OCI-LY7 (cell line): ENCODE results near the gene PSKH1. TPM values are rescaled to one million over a fixed set of nuclear protein-coding genes. Genes with fewer than 3 reads are reported as not detected.

Experiments
- BruUV-seq: library from RNA; stranded (reverse); fragments of 400-500 nt; replicated peaks from 2 replicates; lab custom pipeline; 2021; lab: Mats Ljungman, UMichigan
- CTCF ChIA-PET: fragments of 300-600 bp; sonication (Branson Sonifier 250); formaldehyde crosslinking; loops from one replicate; lab custom pipeline; 2022; ENCODE audit warnings: antibody characterized with exemption; ENCODE audit not compliant: unreplicated experiment; lab: Charles Lee
- POLR2A ChIA-PET: fragments of 300-600 bp; sonication (Branson Sonifier 250); formaldehyde crosslinking; loops from one replicate; lab custom pipeline; 2022; ENCODE audit warnings: antibody characterized with exemption; lab: Charles Lee
- DNase-seq: peaks from one replicate; pipeline ENCODE4 v3.0.0-alpha.2; 2015; ENCODE audit warnings: low spot score
- H2AFZ ChIP-seq: fragments of 200-600 bp; sonication (generic), shearing (Covaris generic); 2 replicates; pipeline ENCODE4 v1.6.1; 2014; ENCODE audit warnings: mild to moderate bottlenecking, antibody characterized with exemption, low read length, moderate library complexity
- H3K27ac ChIP-seq: fragments of 200-600 bp; sonication (generic); 2 replicates; pipeline ENCODE4 v1.5.1; 2014; ENCODE audit warnings: mixed run types, low read depth, mild to moderate bottlenecking, moderate library complexity, low read length, inconsistent platforms; ENCODE audit not compliant: poor library complexity, severe bottlenecking
- H3K36me3 ChIP-seq: fragments of 200-600 bp; sonication (generic); 2 replicates; pipeline ENCODE4 v1.6.1; 2014; ENCODE audit warnings: mild to moderate bottlenecking, antibody characterized with exemption, low read length, moderate library complexity, mixed read lengths; ENCODE audit not compliant: insufficient read depth
- H3K4me1 ChIP-seq: fragments of 200-600 bp; sonication (generic); 2 replicates; pipeline ENCODE4 v1.5.1; 2014; ENCODE audit warnings: mild to moderate bottlenecking, low read length; ENCODE audit not compliant: insufficient read depth, poor library complexity, severe bottlenecking
- H3K4me2 ChIP-seq: fragments of 200-600 bp; sonication (generic); 2 replicates; pipeline ENCODE4 v1.6.1; 2014; ENCODE audit warnings: mild to moderate bottlenecking, low read length
- H3K4me3 ChIP-seq: fragments of 200-600 bp; sonication (generic); 2 replicates; pipeline ENCODE4 v1.5.1; 2014; ENCODE audit warnings: mild to moderate bottlenecking, low read depth, low read length; ENCODE audit not compliant: poor library complexity, severe bottlenecking
- H3K79me2 ChIP-seq: fragments of 200-600 bp; sonication (generic); 2 replicates; pipeline ENCODE4 v1.6.1; 2016; ENCODE audit warnings: low read depth, mild to moderate bottlenecking, low read length, moderate library complexity, mixed read lengths; ENCODE audit not compliant: insufficient read depth
- H3K9me2 ChIP-seq: fragments of 200-600 bp; sonication (generic); 2 replicates; pipeline ENCODE4 v1.6.1; 2016; ENCODE audit warnings: mild to moderate bottlenecking, low read length, mixed read lengths; ENCODE audit not compliant: insufficient read depth
- H3K9me3 ChIP-seq: fragments of 200-600 bp; sonication (generic); 2 replicates; pipeline ENCODE4 v1.6.1; 2014; ENCODE audit warnings: mild to moderate bottlenecking, mixed run types, low read length, mixed read lengths
- H4K20me1 ChIP-seq: fragments of 200-600 bp; sonication (generic); 2 replicates; pipeline ENCODE4 v1.6.1; 2014; ENCODE audit warnings: mild to moderate bottlenecking, antibody characterized with exemption, low read length, moderate library complexity, mixed read lengths; ENCODE audit not compliant: insufficient read depth
- CTCF ChIP-seq: fragments of 200-600 bp; sonication (generic); conservative IDR thresholded peaks from 2 replicates; pipeline ENCODE4 v1.5.1; 2014; ENCODE audit warnings: mild to moderate bottlenecking, antibody characterized with exemption, low read length, moderate library complexity, mixed read lengths
- EZH2phosphoT487 ChIP-seq: fragments of 200-600 bp; sonication (generic); IDR thresholded peaks from 2 replicates; pipeline ENCODE4 v1.6.1; 2018; ENCODE audit warnings: low read depth, borderline replicate concordance, mild to moderate bottlenecking, mixed run types, antibody characterized with exemption, low read length, moderate library complexity, mixed read lengths
- intact Hi-C: fragments of 100-400 bp; cut with micrococcal nuclease; formaldehyde crosslinking; loops from one replicate; pipeline ENCODE4 v1.10.0; 2022; ENCODE audit not compliant: unreplicated experiment
- total RNA-seq, 2 experiments: library from RNA; depleted of rRNA in 1 of 2; stranded (reverse); fragments of >200 nt in 1 of 2; shearing (Covaris generic) in 1 of 2; gene quantifications; 2 replicates each; pipeline ENCODE4 v1.2.3, GENCODE V29; 2014 to 2022

Gene PSKH1
- total RNA-seq, 2 experiments from 2014 or later: 10.4 to 27.1 TPM

- CTCF ChIA-PET: interaction anchor here (0.6 to 1.0 kb wide), 3 partner anchors 8 to 415 kb away, joined by 3 to 4 read pairs (median 3); no protein-coding TSS in a partner anchor
- H3K9me3 ChIP-seq: no peaks in the 10 kb centered on the region
- H3K27ac ChIP-seq: peak overlapping the region; percentile 90
- H3K9me2 ChIP-seq: no peaks in the 10 kb centered on the region
- peak overlapping the region; percentile 90 for H3K4me2 ChIP-seq
- DNase-seq: peak; percentile 97
- peak overlapping the region; percentile 48; the same call in 1 of the 2 replicates for H2AFZ ChIP-seq
- TF ChIP-seq CTCF (no peak), EZH2phosphoT487 (no peak)
- POLR2A ChIA-PET: interaction anchor here (0.6 to 1.2 kb wide), 4 partner anchors 32 to 136 kb away, joined by 3 to 6 read pairs (median 4); partner anchors contain the start of genes RANBP10 and TSNAXIP1
- H3K36me3 ChIP-seq: peaks cover 32% of the 10 kb centered on the region
- no TSS peak for BruUV-seq
- peaks cover 4% of the 10 kb centered on the region; the same call in 1 of the 2 replicates for H3K79me2 ChIP-seq
- peaks cover 31% of the 10 kb centered on the region for H3K4me1 ChIP-seq
- H4K20me1 ChIP-seq: no peaks in the 10 kb centered on the region
- intact Hi-C loops: loop anchor here (2.0 kb wide), 1 partner anchor 105 kb away; no protein-coding TSS in a partner anchor
- H3K4me3 ChIP-seq: peak overlapping the region; percentile 74
These were observed 42.5 kb downstream of the PSKH1 start for GRCh38 chr16:67935402-67936123.

- peak; percentile 68 for DNase-seq
- TSS peak; percentile 76 for BruUV-seq
- TF ChIP-seq CTCF (no peak), EZH2phosphoT487 (no peak)
These were observed 43.2 kb downstream of the PSKH1 start, which contains the start of gene PSMB10 for GRCh38 chr16:67936124-67936879. Gene PSMB10 (minus strand): TSS chr16:67936850. CDS start chr16:67936749, 101 bp downstream.

More at GRCh38 chr16:67936124-67936879, 43.2 kb downstream of the PSKH1 start, which contains the start of gene PSMB10:
- Histone ChIP-seq H3K4me2 (peak within 1 kb of the TSS; percentile 90), H3K4me1 (peaks cover 32% of the 10 kb centered on the region), H3K36me3 (peaks cover 32% of the 10 kb centered on the region), H3K9me3 (no peaks in the 10 kb centered on the region), H3K79me2 (peaks cover 4% of the 10 kb centered on the region; the same call in 1 of the 2 replicates), H3K4me3 (peak within 1 kb of the TSS; percentile 74), H2AFZ (peak within 1 kb of the TSS; percentile 48; the same call in 1 of the 2 replicates), H3K9me2 (no peaks in the 10 kb centered on the region), H3K27ac (peak within 1 kb of the TSS; percentile 90), H4K20me1 (no peaks in the 10 kb centered on the region)
- ChIA-PET CTCF (interaction anchor here (0.7 kb wide), 1 partner anchor 7 kb away, joined by 3 read pairs; no protein-coding TSS in a partner anchor), POLR2A (interaction anchor here (0.5 to 1.2 kb wide), 5 partner anchors 33 to 314 kb away, joined by 3 to 7 read pairs (median 5); partner anchors contain the start of genes RANBP10 and TSNAXIP1)
- intact Hi-C loops: loop anchor here (2.0 kb wide), 1 partner anchor 104 kb away; no protein-coding TSS in a partner anchor
